K562 treated with DMSO at 1 percent for 24 hours (cell line): ENCODE results near the gene PFDN5. TPM values are rescaled to one million over a fixed set of nuclear protein-coding genes. Genes with fewer than 3 reads are reported as not detected.

Experiments
- total RNA-seq: library from RNA; unstranded; fragments of 300-600 nt; gene quantifications from 2 replicates; pipeline ENCODE4 v1.2.3, GENCODE V29; 2022; ENCODE audit warnings: low read depth; ENCODE audit not compliant: insufficient read depth

The PFDN5 gene
- total RNA-seq, result 578 and 589 TPM in 2 replicates

DNA sequence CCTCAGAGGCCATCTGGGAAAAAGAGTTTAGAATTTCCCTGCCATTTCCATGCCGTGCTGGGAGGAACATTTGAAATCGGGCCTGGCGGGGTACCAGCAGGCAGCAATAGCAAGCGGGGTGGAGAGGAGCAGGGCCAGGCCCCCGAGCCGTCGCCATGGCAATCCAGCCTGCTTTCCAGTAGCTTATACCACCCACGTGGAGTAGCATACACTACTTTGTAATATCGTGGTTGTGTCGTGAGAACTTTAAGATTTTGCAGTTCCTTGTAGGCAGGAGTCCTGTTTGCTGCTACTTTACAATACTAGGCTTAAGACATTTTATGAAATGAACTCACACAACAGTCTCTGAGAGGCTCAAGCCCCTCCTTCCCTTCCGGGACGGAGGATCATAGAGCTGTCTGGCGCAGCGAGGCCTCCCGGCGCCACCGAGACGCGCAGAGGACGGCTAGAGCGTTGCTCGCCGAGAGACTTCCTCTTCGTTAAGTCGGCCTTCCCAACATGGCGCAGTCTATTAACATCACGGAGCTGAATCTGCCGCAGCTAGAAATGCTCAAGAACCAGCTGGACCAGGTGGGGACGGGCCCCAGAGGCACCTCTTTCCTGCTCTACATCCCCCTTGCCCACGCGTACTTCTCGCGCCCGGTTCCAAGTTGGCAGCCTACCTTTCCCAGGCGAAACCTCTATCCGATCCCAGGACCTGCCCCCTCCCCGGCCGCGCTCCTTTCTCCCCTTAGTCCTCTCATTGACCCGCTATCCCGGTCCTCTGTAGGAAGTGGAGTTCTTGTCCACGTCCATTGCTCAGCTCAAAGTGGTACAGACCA is at the start of gene PFDN5:
Gene PFDN5 (plus strand): TSS at position 473 of the 821 bp plus-strand sequence. CDS start 26 bp downstream, at position 499.

DNA sequence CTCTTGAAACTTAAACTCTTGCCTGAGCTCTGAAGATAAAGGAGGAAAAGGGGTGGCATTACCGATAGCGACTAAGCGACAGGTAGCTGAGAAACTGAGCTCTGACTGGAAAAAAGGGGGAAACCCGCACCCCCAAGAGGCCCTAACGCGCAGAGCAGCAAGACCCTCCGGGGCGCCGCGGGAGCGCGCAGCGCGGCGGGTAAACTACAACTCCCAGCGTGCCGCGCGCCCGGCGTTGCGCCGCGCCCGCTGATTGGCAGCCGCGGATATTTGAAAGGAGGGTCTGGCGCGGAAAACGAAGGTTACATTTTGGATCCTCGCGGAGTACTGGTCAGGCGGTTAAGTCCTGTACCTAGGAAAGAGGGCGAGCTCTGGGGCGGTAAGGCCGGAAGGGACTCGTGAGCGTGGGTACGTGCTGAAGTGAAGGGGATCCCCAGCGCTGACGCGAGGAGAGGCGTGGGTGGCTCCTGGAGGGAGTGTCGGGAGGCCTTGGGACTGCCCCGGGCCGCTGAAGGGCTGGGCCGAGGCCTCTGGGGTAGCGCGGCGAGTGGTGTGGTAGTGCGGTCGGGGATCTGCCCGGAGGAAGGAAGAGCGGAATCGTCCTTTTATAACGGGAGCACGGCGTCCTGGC is 27.2 kb upstream of the PFDN5 start, which contains the start of gene ESPL1:
Gene ESPL1 (plus strand): TSS at position 301 of the 631 bp plus-strand sequence. CDS start 468 bp downstream, outside the sequence.

DNA sequence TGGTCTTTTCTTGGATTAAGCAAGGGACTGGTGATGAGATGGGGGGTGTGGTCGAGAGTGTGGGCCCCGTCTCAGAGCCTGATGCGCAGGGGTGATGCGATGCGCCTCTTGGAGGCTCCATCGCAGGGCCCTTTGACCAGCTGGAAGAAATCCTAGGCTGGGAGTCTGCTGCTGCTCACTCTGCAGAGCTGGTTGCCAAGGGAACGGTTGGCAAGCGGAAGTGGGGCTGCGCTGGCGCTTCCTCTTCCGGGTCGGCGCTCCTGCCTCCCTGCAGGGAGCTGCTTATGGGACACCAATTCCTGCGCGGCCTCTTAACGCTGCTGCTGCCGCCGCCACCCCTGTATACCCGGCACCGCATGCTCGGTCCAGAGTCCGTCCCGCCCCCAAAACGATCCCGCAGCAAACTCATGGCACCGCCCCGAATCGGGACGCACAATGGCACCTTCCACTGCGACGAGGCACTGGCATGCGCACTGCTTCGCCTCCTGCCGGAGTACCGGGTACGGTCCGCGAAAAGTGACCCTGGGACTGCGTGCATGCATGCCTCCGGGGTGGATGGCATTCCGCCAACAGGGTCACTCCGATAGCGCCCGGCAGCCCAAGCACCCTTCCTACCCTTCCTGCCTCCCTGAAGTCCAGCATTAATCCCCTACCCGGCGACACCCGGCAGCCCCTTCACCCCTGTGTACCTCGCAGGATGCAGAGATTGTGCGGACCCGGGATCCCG is 4.3 kb downstream of the PFDN5 start, which contains the start of gene MYG1:
Gene MYG1 (plus strand): TSS at position 242 of the 727 bp plus-strand sequence. CDS start 43 bp downstream, at position 285.

DNA sequence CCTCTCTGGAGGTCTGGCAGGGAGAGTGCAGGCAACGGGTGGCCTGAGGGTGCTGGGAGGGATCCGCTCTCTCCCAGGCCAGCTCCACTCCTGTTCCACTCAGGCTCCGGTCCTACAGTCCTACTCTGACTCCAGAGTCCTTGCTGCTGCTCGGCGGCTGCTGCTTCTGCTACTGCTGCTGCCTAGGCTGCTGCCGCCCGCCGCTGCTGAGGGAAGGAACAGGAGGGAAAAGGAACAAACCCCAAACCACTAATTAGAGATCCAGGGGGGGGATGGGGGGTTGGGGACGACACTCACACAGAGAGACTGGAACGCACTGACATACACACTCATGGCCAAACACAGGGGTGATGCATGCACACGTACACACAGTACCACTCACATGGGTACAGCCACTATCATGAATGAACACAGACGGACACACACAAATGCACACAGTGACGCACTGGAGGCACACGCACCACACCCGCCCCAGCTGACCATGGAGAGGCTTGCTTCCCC is 40.9 kb downstream of the PFDN5 start, which contains the start of gene SP7:
Gene SP7 (minus strand): TSS at position 174 of the 501 bp plus-strand sequence. CDS start 708 bp downstream, outside the sequence.

Other genes with a start within 250 kb of the PFDN5 start
- 5.0 and 7.3 TPM in 2 replicates for gene TNS2, start 245.5 kb upstream of the PFDN5 start, total RNA-seq
- 25.9 and 26.5 TPM in 2 replicates for gene SPRYD3, start 216.2 kb upstream of the PFDN5 start, total RNA-seq
- 1.4 TPM in 1 of 2 replicates, not detected in the other for gene IGFBP6, start 197.9 kb upstream of the PFDN5 start, total RNA-seq
- gene SOAT2, start 192.1 kb upstream of the PFDN5 start, total RNA-seq, result not detected in 2 replicates
- gene ZNF740, start 114.8 kb upstream of the PFDN5 start, total RNA-seq, result 17.8 and 19.3 TPM in 2 replicates
- 11.8 and 13.8 TPM in 2 replicates for gene CSAD, start 114.6 kb upstream of the PFDN5 start, total RNA-seq
- gene ITGB7, start 88.3 kb upstream of the PFDN5 start, total RNA-seq, result 1.4 and 1.6 TPM in 2 replicates
- 5.7 and 8.1 TPM in 2 replicates for gene RARG, start 63.3 kb upstream of the PFDN5 start, total RNA-seq
- 35.7 and 41.1 TPM in 2 replicates for gene ESPL1, start 27.2 kb upstream of the PFDN5 start, total RNA-seq
- gene MYG1, start 4.2 kb downstream of the PFDN5 start, total RNA-seq, result 4.4 and 6.6 TPM in 2 replicates
- gene AAAS, start 26.1 kb downstream of the PFDN5 start, total RNA-seq, result 76.6 and 87.2 TPM in 2 replicates
- not detected in 2 replicates for gene SP7, start 40.8 kb downstream of the PFDN5 start, total RNA-seq
- gene SP1, start 84.6 kb downstream of the PFDN5 start, total RNA-seq, result 28.2 and 29.2 TPM in 2 replicates
- gene AMHR2, start 128.3 kb downstream of the PFDN5 start, total RNA-seq, result 44.0 and 52.1 TPM in 2 replicates
- gene PRR13, start 146.2 kb downstream of the PFDN5 start, total RNA-seq, result 257 and 263 TPM in 2 replicates
- 966 and 972 TPM in 2 replicates for gene PCBP2, start 156.6 kb downstream of the PFDN5 start, total RNA-seq
- 1.5 and 4.7 TPM in 2 replicates for gene MAP3K12, start 203.9 kb downstream of the PFDN5 start, total RNA-seq
- gene TARBP2, start 205.7 kb downstream of the PFDN5 start, total RNA-seq, result 61.8 and 66.9 TPM in 2 replicates
- gene NPFF, start 211.9 kb downstream of the PFDN5 start, total RNA-seq, result not detected in 2 replicates